H9 (cell line): Measurements from ENCODE around the gene EPAS1. TPM values are rescaled to one million over a fixed set of nuclear protein-coding genes. Genes with fewer than 3 reads are reported as not detected.

Experiments used
- DNase-seq: peaks from one replicate; pipeline ENCODE4 v3.0.0-alpha.2; 2017
- H2AFZ ChIP-seq: one replicate; pipeline ENCODE4 v1.6.1; 2013; ENCODE audit warnings: mild to moderate bottlenecking, low read length, control low read depth, moderate library complexity
- H2AK5ac ChIP-seq: 2 replicates; pipeline ENCODE4 v1.6.1; 2013; ENCODE audit warnings: low read length, control low read depth, mixed read lengths; ENCODE audit not compliant: insufficient read length
- H2BK120ac ChIP-seq: one replicate; pipeline ENCODE4 v1.6.1; 2013; ENCODE audit warnings: low read depth, mild to moderate bottlenecking, low read length, control low read depth, inconsistent platforms; ENCODE audit not compliant: poor library complexity, severe bottlenecking
- H2BK12ac ChIP-seq: 2 replicates; pipeline ENCODE4 v1.6.1; 2013; ENCODE audit warnings: low read length, control low read depth, mixed read lengths, low read depth; ENCODE audit not compliant: insufficient read length
- H2BK15ac ChIP-seq: 2 replicates; pipeline ENCODE4 v1.6.1; 2013; ENCODE audit warnings: low read depth, low read length, control low read depth
- H2BK20ac ChIP-seq: one replicate; pipeline ENCODE4 v1.6.1; 2013; ENCODE audit warnings: low read depth, mild to moderate bottlenecking, low read length, control low read depth, inconsistent platforms; ENCODE audit not compliant: poor library complexity, severe bottlenecking
- H2BK5ac ChIP-seq: 2 replicates; pipeline ENCODE4 v1.6.1; 2013; ENCODE audit warnings: low read length, control low read depth, mixed read lengths; ENCODE audit not compliant: insufficient read length
- H3K14ac ChIP-seq: 2 replicates; pipeline ENCODE4 v1.6.1; 2013; ENCODE audit warnings: low read length, control low read depth; ENCODE audit not compliant: insufficient read depth
- H3K18ac ChIP-seq: 2 replicates; pipeline ENCODE4 v1.6.1; 2013; ENCODE audit warnings: low read depth, mild to moderate bottlenecking, mixed read lengths, low read length, control low read depth; ENCODE audit not compliant: insufficient read length
- H3K23ac ChIP-seq: 2 replicates; pipeline ENCODE4 v1.6.1; 2013; ENCODE audit warnings: low read length, control low read depth, mixed read lengths, low read depth; ENCODE audit not compliant: insufficient read length
- H3K23me2 ChIP-seq: 2 replicates; pipeline ENCODE4 v1.6.1; 2013; ENCODE audit warnings: low read depth, mild to moderate bottlenecking, mixed read lengths, low read length, control low read depth; ENCODE audit not compliant: insufficient read length, poor library complexity, severe bottlenecking
- H3K27ac ChIP-seq: 2 replicates; pipeline ENCODE4 v1.5.1; 2013; ENCODE audit warnings: low read length, control low read depth, mixed read lengths, low read depth; ENCODE audit not compliant: insufficient read length
- H3K27me3 ChIP-seq: 2 replicates; pipeline ENCODE4 v1.6.1; 2013; ENCODE audit warnings: low read length, control low read depth, inconsistent platforms; ENCODE audit not compliant: insufficient read depth
- H3K4ac ChIP-seq: 2 replicates; pipeline ENCODE4 v1.6.1; 2013; ENCODE audit warnings: low read depth, mild to moderate bottlenecking, control low read depth, inconsistent platforms, low read length, moderate library complexity
- H3K4me1 ChIP-seq: 2 replicates; pipeline ENCODE4 v1.6.1; 2013; ENCODE audit warnings: low read length, control low read depth, inconsistent platforms; ENCODE audit not compliant: insufficient read depth
- H3K4me2 ChIP-seq: 2 replicates; pipeline ENCODE4 v1.6.1; 2013; ENCODE audit warnings: low read length, control low read depth, mixed read lengths; ENCODE audit not compliant: insufficient read length, insufficient read depth
- H3K56ac ChIP-seq: 2 replicates; pipeline ENCODE4 v1.6.1; 2013; ENCODE audit warnings: low read depth, mild to moderate bottlenecking, mixed read lengths, low read length, control low read depth; ENCODE audit not compliant: insufficient read length
- H3K79me1 ChIP-seq: 2 replicates; pipeline ENCODE4 v1.6.1; 2013; ENCODE audit warnings: low read depth, mild to moderate bottlenecking, moderate library complexity, low read length, control low read depth, inconsistent platforms; ENCODE audit not compliant: insufficient read depth, poor library complexity, severe bottlenecking
- H3K79me2 ChIP-seq: 2 replicates; pipeline ENCODE4 v1.6.1; 2013; ENCODE audit warnings: low read length, control low read depth, inconsistent platforms; ENCODE audit not compliant: insufficient read depth
- H3K9ac ChIP-seq: 2 replicates; pipeline ENCODE4 v1.6.1; 2013; ENCODE audit warnings: low read length, control low read depth, mixed read lengths; ENCODE audit not compliant: insufficient read length; ENCODE audit errors: extremely low read depth
- H3K9me3 ChIP-seq: one replicate; pipeline ENCODE4 v1.6.1; 2013; ENCODE audit warnings: low read depth, low read length, inconsistent platforms; ENCODE audit not compliant: control insufficient read depth
- H3T11ph ChIP-seq: one replicate; pipeline ENCODE4 v1.6.1; 2013; ENCODE audit warnings: mild to moderate bottlenecking, low read length, control low read depth, inconsistent platforms
- H4K20me1 ChIP-seq: one replicate; pipeline ENCODE4 v1.6.1; 2013; ENCODE audit not compliant: control insufficient read depth, insufficient read length, insufficient read depth
- H4K5ac ChIP-seq: 2 replicates; pipeline ENCODE4 v1.6.1; 2013; ENCODE audit warnings: low read depth, mild to moderate bottlenecking, mixed read lengths, low read length, control low read depth; ENCODE audit not compliant: insufficient read length
- H4K8ac ChIP-seq: replicated peaks from 2 replicates; pipeline ENCODE4 v1.6.1; 2013; ENCODE audit warnings: low read length, control low read depth, mixed read lengths, low read depth; ENCODE audit not compliant: insufficient read length
- H4K91ac ChIP-seq: 2 replicates; pipeline ENCODE4 v1.6.1; 2013; ENCODE audit warnings: low read depth, mild to moderate bottlenecking, moderate library complexity, mixed read lengths, low read length, control low read depth; ENCODE audit not compliant: insufficient read length
- H3K27ac Mint-ChIP-seq, 3 experiments: 2 replicates in 2 of 3; 3 replicates in 1 of 3; pipeline ENCODE4 v1.8.0; 2020 to 2021; ENCODE audit warnings: mixed read lengths in 3 of 3, mild to moderate bottlenecking in 1 of 3, moderate library complexity in 1 of 3
- H3K27me3 Mint-ChIP-seq: 2 replicates; pipeline ENCODE4 v1.8.0; 2021; ENCODE audit warnings: low read depth, mild to moderate bottlenecking, moderate library complexity, mixed read lengths
- H3K36me3 Mint-ChIP-seq, 3 experiments: 2 replicates in 2 of 3; 3 replicates in 1 of 3; pipeline ENCODE4 v1.8.0; 2020 to 2021; ENCODE audit warnings: low read depth in 3 of 3, mixed read lengths in 3 of 3; ENCODE audit not compliant: insufficient read depth in 1 of 3
- H3K4me1 Mint-ChIP-seq, 2 experiments: 2 replicates each; pipeline ENCODE4 v1.8.0; 2020; ENCODE audit warnings: mixed read lengths in 2 of 2
- H3K4me3 Mint-ChIP-seq, 2 experiments: 2 replicates in 1 of 2; 3 replicates in 1 of 2; pipeline ENCODE4 v1.8.0; 2020 to 2021; ENCODE audit warnings: mild to moderate bottlenecking in 2 of 2, mixed read lengths in 2 of 2, moderate library complexity in 1 of 2
- H3K9me3 Mint-ChIP-seq, 2 experiments: 2 replicates in 1 of 2; 3 replicates in 1 of 2; pipeline ENCODE4 v1.8.0; 2020; ENCODE audit warnings: mild to moderate bottlenecking in 2 of 2, mixed read lengths in 2 of 2, moderate library complexity in 1 of 2
- CTCF ChIP-seq: fragments of 200-600 bp; sonication (generic); conservative IDR thresholded peaks from 3 replicates; pipeline ENCODE4 v1.8.0; 2021; ENCODE audit warnings: antibody characterized with exemption, mild to moderate bottlenecking
- WGBS: extraction: QIAGEN DNeasy Blood & Tissue Kit; methylation state at CpG from one replicate; pipeline ENCODE4 v1.1.7; 2013; ENCODE audit warnings: missing lambda C conversion rate, low lambda C conversion rate, mixed read lengths; ENCODE audit not compliant: insufficient read length; ENCODE audit errors: extremely low coverage; 5-methylcytosine and 5-hydroxymethylcytosine counted together
- total RNA-seq: library from RNA; stranded (reverse); gene quantifications from 2 replicates; pipeline ENCODE4 v1.2.1, GENCODE V29; 2021

EPAS1 gene
- total RNA-seq, 1 experiment from 2014 or later = 1.1 TPM

GRCh38 chr2:46300406-46300832 is 3.2 kb downstream of the EPAS1 start:
- H3K14ac ChIP-seq = no peak overlapping the region
- H3K4me3 Mint-ChIP-seq = peak overlapping the region in 1 of 2 experiments; percentile 78; a peak in 2 of 5 replicates
- no peak overlapping the region for H2BK5ac ChIP-seq
- no peak overlapping the region for H4K91ac ChIP-seq
- H2AFZ ChIP-seq = no peak overlapping the region
- H4K5ac ChIP-seq = no peak overlapping the region
- H3K4me1 ChIP-seq = peaks cover 3% of the 10 kb centered on the region; the same call in 1 of the 2 replicates
- H3K27ac Mint-ChIP-seq = no peak overlapping the region
- no peak overlapping the region for H2BK15ac ChIP-seq
- H3K4ac ChIP-seq = no peak overlapping the region
- no peak overlapping the region for H3K18ac ChIP-seq
- H2BK12ac ChIP-seq = no peak overlapping the region
- peaks cover 8 to 12% of the 10 kb centered on the region in 2 experiments for H3K9me3 Mint-ChIP-seq
- no peak overlapping the region for H3K27ac ChIP-seq
- H3K23me2 ChIP-seq = peaks cover 20% of the 10 kb centered on the region
- peaks cover 93% of the 10 kb centered on the region for H3K27me3 Mint-ChIP-seq
- H3K56ac ChIP-seq = no peak overlapping the region
- H3K4me2 ChIP-seq = no peak overlapping the region
- H2AK5ac ChIP-seq = no peak overlapping the region
- no peaks in the 10 kb centered on the region for H3K9me3 ChIP-seq
- H3K27me3 ChIP-seq = peaks cover 38% of the 10 kb centered on the region
- peaks cover 44 to 48% of the 10 kb centered on the region in 2 experiments for H3K4me1 Mint-ChIP-seq
- no peak for DNase-seq
- H2BK20ac ChIP-seq = no peak overlapping the region
- no CpG with 5 or more reads among the region's 6 CpGs for WGBS
- H4K20me1 ChIP-seq = no peaks in the 10 kb centered on the region
- H3K23ac ChIP-seq = no peak overlapping the region
- H3K79me1 ChIP-seq = no peaks in the 10 kb centered on the region
- H3K36me3 Mint-ChIP-seq = peaks cover 2 to 8% (median 8%) of the 10 kb centered on the region in 3 experiments; a peak in 6 of 7 replicates
- TF ChIP-seq CTCF = no peak; the same call in 2 of the 3 replicates
- no peak overlapping the region for H3T11ph ChIP-seq
- no peak overlapping the region for H4K8ac ChIP-seq
- no peak overlapping the region for H2BK120ac ChIP-seq
- H3K9ac ChIP-seq = no peak overlapping the region
- no peaks in the 10 kb centered on the region for H3K79me2 ChIP-seq
